Stimulated activated CD8-positive, alpha-beta memory T cell treated with anti-CD3 and anti-CD28 coated beads, Interleukin-15, amount 100 ng/mL, for 4 hours (primary cell): Measurements from ENCODE around the gene MRPS6.

Experiments
- DNase-seq, 2 donors: peaks; one replicate each; pipeline ENCODE4 v3.0.0-alpha.2; 2020; ENCODE audit warnings: low read depth in 2 of 2

MRPS6 gene

DNA sequence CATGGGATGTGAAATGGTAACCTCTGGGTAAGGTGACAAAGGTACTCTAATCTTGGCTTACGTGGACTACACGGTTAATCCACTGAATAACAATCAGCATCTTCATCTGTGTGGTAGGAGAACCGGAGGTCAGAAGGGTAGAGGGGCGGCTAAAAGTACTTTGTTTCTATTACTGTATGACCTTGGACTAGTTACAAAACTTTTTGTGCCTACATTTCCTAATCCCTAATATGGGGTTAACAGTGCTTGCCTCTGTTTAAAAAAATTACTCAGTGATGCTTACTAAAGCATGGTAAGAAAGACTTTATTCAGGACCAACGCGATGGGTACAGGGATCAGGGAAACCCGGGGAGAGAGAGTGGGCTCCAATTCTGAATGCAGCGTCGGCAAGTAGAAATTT is 1.7 kb upstream of the MRPS6 start:
- DNase-seq = no peak

DNA sequence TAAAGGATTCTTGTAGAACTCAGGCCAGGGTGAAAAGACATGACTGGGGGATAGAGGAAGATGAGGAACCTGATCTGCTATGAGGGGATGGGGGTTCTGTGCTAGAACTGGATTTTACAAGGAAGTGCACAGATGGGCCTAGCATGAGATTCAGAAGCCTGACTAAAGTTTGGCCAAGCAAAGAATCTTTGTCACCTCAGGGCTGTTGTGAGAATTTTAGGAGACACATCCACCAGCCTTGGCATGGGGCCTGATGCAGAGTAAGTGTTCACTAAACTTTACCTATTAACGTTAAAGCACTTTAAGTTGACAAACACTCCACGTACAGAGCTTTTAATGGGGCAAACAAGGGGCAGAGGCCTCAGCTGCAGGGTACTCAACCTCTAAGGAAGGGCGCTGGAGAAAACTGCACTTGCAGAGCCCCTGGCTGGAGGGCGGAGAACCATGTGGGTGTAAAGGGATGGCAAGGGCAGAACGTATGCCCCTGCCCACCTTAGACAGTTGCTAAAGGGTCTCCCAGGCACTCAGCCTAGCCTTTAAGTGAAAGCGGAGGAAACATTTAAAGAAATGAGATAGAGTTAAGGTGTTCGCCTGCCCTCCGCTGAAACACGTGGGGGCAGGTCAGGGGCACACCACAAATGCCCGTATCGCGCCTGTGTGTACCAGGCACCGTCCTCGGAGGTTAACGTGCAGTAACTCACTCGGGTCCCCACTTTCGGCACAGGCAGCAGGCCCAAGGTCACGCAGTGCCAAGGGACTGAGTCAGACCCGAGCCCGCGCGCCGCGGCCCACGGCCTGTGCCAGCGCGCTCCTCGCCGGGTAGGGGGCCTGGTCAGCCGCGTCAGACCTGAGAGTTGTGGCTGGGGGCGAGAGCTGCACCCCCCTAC is 990 bp upstream of the MRPS6 start:
- no peak for DNase-seq

DNA sequence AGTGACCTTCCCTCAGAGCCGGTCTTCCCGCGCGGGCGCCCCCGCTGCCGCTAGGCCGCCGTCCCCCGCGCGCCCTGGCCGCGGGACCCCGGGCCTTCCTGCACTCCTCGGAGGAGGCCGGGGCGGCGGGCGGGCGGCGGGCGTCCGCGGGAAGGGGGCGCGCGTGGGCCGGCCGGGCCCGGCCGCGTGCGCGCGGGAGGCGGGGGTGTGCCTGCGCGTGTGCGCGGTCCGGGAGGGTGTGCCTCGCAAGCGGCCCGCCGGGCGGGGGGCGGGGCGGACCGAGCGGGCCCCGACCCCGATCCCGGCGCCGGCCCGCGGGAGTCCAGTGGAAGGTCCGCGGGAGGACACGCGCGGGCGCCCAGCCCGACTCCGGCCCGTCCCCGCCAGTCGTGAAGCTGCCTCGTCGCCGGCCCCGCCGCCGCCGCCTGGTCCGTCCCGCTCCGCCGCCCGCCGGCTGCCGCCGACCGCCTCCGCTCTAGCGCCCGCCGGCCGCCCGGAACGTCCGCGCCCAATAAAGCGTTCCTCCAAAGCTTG is 438 bp downstream of the MRPS6 start:
- DNase-seq = peak in 1 of 2 donors; percentile 43

DNA sequence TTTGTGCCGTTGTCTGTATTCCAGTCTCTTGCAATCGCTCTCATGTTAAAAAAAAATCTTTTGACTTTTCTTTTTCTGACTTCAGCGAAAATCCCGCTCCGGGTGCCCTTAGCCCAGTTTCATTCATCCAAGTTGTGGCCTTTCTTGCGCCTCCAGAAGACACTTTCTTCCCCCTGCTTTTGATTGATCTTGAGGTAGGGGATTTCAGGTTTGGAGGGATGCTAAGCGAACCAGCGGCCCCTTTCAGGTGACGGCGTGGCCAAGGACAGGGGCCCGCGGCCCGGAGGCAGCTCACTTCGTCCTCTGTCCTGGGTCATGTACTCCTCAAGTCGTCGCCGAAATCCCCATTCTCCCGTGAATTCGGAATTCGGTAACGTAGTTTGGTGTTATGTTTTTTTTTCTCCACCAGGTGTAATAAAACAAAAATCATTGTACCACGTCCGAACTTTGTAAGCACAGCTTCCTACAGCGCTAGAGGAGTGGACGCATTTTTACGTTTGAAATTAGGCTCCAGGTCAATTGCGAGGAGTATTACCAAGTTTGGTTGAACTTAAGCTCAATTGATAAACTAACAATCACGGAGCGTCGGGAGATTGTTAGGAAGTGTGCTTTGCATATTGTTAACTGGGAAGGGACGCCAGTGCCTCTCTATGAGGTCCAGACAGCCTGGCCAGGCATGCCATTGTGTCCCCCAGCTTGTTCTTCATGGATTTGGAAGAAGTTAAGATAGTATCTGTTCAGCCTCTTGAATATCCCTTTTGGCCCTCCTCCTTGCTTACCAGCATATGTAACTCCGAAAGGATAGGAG is 1.1 kb downstream of the MRPS6 start:
- DNase-seq = no peak

DNA sequence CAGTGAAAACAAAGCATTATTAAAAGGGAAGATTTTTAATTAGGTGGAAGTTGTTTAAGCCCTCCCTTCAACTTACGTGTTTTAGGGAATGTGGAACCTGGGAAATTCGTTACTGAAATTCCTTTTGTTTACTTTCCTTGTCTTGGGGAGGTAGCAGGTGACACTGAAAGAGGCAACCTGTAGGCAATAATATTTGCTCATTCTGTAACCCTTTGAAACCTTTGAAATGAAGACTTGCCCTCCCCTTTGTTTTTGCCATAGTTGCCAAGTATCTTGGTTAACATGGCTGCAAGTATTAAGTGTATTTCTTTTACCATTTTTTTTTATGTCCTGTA is 1.7 kb downstream of the MRPS6 start:
- DNase-seq = no peak

DNA sequence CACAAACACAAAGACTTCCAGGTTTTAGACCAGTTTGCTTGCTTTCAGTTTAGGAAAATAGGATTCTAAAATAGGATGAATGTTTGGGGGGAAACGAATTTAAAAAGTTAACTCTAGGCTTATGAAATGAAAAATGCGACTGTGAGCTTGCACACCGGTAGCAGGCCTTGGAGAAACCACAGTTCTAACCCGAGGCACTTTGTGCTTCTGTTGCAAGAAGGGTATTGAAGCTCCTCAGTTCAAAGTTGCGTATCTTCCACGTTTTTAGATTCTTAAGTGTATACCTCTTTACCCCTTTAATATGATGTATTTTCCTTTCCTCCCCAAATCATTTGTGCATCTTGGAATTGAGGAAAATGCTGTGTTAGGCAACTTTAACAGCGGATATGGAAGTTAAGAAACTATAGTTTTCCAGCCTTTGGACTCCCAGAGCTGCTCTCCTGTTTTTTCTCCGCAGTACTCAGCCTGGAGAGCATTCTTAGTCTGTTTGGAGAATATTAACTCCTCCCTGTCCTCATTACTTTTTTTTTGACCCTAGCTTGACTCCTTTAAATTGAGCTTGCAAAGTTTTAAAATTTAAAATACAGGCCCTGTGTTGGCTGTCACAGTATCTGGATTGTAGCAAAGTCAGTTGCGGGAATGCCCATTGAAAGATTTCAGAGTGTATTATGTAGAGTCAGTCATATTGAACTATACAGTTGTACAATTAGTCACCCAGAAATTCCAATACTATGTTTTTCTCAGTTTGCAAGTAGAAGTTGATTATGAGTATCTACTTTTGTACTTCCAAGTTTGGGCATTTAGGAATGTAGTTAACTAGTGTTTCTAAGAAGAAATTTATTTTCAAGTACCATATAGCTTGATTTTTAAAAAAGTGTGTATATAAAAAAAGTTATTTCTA is 2.6 kb downstream of the MRPS6 start:
- no peak for DNase-seq

DNA sequence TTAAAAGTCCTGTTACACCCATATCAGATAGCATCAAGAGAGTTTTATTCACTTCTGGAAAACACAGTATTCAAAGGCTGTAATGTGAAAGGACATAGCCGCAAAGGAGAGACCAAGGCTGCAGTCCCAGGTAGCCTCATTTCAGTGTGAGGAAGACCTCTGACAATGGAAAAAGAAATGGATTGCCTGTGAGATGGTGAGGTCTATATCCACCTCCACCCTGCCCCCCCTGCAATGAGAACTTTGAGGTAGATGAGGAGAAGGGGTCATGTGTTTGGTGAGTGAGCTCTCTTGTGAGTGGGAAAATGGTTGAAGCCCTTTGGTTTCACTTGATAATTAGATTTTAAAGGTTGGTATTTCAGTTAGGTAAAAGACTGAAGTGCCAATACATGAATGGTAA is 3.5 kb downstream of the MRPS6 start:
- no peak for DNase-seq

DNA sequence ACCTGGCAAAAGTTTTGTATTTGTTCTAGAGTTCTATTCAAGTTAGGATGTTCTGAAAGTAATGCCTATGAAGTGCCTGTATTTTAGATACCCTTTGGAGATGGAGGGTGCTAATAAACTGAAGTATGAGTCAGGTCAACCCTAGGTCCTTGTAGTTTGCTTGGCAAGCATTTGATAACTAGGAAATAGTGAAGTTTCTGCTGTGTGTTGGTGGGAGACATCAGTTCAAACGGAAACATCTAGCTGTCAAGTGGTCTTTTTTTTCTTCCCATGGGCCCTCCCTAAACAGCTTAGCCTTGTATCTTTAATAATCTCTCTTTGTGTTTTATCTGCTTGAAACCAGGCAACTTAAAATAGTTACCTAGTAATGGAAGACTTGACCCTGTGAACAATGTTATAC is 4.5 kb downstream of the MRPS6 start:
- DNase-seq = no peak

DNA sequence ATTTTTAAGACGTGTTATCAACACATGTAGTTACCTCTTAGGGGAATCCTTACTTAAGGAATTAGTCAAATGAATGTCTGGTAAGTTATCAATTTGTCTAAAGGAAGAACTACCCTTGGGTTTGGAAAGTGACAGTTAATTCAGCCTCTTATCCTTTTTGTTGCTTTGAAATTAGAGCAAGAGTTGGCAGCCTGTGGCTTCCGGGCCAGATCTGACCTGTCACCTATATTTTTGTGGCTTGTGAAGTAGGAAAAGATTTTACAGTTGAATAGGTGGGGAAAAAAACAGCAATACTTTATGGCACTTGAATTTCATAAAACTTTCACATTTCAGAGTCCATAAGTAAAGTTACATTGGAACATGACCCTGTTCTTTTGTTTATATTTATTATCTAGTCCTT is 5.5 kb downstream of the MRPS6 start:
- no peak for DNase-seq

DNA sequence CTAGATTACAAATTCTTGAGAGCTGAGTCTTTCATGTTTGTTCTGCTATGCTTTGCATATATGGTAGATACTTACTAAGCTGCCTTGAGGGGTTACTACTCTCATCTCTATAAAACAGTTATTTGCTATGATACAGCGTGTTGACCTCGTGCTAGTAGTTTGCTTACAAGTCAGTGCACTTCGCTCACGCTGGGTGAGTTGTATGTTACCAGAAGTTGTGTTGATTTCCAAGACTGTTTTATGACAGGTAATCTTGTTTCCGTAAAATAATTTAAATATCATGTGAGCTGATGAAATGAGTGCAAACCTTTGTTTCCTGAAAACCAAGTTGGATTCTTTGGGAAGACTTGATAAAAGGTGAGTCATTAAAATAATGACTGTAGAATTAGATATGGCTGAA is 7.3 kb downstream of the MRPS6 start:
- no peak for DNase-seq

DNA sequence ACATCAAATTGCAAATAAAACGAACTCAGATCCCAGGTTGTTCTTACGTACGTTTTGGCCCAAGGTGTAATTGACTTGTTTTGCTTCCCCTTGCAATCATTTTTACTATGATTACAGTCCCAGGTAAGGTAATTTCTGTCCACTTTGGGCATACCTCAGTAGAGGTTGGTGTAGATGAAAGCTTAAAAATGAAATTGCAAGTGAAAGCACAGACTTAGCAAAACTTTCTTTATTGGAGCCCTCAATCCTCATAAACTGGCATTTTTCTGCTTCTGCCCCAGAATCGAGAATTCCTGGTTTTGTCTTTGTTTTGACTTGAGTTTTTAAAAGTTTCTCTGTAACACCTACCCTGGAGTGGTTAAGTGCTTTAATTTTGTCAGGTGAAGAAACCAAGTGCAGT is 9.4 kb downstream of the MRPS6 start:
- no peak for DNase-seq

DNA sequence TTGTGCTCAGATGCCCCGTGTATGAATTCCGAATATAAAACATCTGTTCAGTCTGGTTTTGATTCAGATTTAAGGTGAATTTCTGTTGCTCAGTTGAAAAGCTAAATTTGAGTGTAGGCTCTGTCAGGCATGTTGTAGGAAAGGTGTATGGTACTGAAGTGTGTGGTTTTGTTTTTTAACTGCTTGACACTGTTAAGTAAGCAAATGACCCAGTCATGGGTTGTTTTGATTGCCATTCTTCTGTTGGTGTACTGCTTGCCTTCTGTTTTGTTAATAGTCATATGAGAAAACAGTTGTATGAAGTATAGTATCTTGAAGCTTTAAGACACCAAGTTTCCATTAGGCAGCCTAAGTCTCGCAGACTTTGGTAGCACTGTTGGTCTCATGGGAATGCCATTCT is 10.0 kb downstream of the MRPS6 start:
- no peak for DNase-seq

DNA sequence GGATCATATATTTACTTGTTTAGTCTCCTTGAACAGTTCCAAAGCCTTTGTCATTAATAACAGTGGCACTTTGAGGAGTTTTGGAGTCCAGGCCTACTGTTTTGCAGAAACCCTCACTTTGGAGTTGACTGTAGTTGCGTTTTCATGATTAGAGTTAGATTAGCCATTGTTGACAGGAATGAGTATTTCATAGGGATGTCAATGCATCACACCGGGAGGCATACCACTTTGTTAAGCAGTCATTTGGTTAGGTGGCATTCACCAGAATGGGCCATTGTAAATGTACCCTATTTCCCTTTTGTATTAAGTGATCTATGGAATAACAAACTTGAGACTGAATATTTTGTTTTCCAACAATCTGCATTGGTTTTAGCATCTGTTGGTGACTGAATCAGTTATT is 11.8 kb downstream of the MRPS6 start:
- no peak for DNase-seq

DNA sequence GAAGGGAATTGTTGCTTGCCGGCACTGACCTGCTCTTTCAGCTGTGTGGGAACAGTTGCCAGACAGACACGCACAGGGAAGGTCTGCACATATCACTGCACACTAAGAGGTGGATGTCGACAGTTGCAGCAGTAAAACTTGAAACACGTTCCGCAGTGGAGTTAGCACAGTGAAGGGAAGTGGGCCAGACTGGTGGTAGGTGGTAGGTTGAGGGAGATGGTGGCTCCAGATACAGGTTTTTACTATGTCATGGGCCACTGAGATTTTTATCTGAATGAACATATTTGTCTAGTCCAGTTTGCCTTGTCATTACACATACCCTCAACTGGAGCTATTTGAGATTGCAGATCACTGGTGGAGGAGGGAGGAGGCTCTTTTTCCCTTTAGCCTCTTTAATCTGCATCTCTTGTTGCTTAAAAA is 13.5 kb downstream of the MRPS6 start:
- DNase-seq = peak in 1 of 2 donors; percentile 22

DNA sequence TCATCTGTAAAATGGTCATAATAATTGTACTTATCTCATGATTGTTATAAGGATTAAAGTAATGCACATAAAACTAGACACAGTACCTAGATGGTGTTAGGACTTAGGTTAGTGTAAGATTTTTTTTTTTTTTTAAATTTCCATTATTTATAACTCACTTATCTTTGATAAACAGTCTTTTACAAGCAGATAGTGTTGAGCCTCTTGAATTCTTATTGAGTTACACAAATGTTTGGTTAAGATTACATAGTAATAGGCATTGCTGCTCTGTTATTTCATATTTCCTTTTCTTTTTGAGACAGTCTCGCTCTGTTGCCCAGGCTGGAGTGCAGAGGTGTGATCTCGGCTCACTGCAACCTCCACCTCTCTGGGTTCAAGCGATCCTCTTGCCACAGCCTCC is 15.4 kb downstream of the MRPS6 start:
- DNase-seq = no peak

DNA sequence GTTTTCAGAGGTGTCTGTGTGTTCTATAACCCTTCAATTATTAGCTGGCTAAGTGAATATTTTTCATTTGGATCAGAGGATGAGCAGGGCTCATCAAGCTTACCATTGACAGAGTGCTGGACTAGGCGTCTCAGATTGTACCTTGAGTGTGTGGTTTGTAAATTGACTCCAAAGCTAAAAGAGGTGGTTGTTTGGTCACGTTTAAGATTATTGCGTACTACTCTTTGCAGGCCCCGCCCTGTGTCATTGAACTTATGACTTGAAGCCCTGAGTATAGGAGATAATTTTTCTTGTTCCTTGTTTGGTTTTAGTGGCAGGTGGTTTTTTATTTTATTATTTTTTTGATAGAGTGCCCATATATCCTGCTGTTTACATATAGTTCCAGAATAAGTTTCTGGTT is 17.7 kb downstream of the MRPS6 start:
- DNase-seq = no peak

DNA sequence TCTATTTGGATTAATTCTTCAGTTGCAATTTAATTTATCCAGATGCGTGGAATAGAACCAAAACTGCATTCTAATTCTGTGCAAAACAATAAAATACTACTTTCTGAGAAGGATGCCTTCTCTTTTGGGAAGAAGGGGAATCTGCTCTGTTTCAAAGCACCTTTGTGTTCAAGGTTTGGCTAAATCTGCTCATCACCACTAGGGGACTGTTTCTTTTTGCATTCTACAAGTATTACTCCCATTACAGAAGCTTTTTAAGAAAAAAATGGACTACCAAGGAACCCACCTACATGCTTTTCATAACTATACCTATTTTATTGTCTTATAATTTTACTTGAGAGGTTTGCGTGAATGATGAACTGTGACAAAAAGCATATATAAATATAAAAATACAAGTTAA is 18.2 kb downstream of the MRPS6 start:
- DNase-seq = no peak

DNA sequence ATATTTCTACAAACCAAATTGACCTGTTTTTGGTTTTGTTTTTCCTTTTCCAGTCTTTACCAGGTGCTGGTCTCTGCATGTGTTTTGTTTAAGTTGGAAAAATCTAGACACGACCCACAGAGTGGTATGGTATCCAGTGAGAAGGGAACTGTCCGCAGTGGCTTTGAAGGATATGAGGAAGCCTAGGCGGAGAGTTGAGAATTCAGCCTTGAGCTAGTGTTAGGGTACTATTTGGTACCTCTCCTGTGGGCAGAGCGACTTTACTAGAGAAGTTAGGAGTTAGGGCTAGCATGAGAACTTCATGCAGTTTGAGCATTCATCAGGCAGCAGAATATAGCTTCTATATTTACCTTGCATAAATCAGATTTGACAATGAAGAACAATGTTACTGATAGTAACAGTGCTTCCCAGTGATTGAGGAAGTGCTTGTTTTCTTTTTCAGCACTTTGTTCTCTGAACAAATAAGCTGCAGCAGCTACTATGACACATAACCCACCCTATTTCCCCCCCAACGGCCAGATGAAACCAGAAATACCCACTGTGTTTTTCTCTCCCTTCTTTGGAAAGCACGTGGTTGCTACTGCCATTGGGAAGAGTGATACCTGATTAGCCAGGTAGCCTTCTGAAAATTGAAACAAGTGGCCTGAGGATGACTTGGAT is 19.0 kb downstream of the MRPS6 start:
- no peak for DNase-seq

DNA sequence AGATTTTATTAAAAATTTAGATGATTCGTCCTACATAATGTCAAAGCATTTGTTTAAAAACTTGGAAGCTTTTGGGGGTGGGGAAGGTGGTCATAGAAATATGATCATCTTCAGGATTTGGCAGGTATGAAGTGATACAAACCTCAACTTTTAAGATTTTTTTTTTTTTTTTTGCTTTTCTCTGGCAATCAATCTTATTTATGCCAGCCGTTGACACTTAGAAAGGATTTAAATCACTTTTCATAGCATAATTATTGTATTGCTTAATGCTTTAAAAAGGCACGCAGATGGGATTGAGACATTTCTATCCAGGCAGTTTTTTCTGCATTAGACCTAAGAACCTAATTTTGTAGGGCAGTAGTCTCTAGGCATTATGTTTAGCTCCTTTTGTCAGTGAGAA is 19.7 kb downstream of the MRPS6 start:
- DNase-seq = no peak

DNA sequence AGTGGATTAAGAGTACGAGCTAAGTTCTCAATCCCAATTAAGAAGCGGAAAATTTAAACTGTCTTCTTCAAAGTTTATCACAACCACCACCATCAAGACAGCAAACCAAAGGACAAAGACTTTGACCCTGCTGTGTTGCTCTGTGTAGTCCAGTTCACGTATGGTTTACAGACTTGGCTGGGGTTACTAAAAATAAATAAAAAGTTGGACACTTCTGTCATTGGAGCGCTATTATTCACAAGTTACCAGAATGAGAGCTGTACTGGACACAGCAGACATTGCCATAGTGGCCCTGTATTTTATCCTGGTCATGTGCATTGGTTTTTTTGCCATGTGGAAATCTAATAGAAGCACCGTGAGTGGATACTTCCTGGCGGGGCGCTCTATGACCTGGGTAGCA is 21.6 kb downstream of the MRPS6 start:
- DNase-seq = no peak

DNA sequence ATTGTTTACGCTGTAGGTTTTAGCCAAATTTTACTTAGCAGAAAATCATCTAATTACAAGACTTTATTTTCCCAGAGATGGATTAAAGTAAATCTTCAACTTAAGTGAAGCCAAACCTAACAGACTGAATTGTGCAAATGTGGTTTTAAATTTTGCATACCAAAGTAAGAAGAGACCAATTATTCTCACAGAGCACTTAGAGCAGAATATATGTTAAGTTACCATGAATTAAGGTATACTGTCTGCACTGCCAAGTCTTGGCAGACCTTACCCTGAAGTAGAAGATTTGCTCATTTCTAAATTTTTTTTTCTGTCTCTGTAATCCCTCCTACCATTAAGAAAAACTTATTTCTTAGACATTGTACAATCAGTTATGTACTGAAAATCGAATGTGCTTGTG is 24.1 kb downstream of the MRPS6 start:
- DNase-seq = no peak
